Activated CD8-positive, alpha-beta memory T cell treated with anti-CD3 and anti-CD28 coated beads for 4 hours (primary cell): ENCODE results near the gene COIL.
"Not testable (repeated sequence)": the region's sequence is repeated elsewhere in the genome, so short reads cannot be mapped to it uniquely, and the experiment has no call there.

Experiments used
- DNase-seq, 2 donors: peaks; one replicate each; pipeline ENCODE4 v3.0.0-alpha.2; 2020; ENCODE audit warnings: low read depth in 2 of 2

COIL gene

GRCh38 chr17:56960596-56961538 is at the start of gene COIL:
Gene COIL, minus strand, starts transcription at chr17:56961050. Its CDS starts 31 bp downstream, at chr17:56961019.
- DNase-seq = peak; percentile 85 to 91

GRCh38 chr17:57010487-57010886 is 49.6 kb upstream of the COIL start:
- DNase-seq = no peak

GRCh38 chr17:57009737-57010445 is 49.0 kb upstream of the COIL start:
- DNase-seq = peak; percentile 6 to 21

GRCh38 chr17:57008958-57009357 is 48.1 kb upstream of the COIL start:
- DNase-seq = no peak

GRCh38 chr17:57006040-57006439 is 45.2 kb upstream of the COIL start:
- DNase-seq = no peak

GRCh38 chr17:57004944-57005579 is 44.2 kb upstream of the COIL start:
- no peak for DNase-seq

- no peak for DNase-seq
Measured at GRCh38 chr17:57002904-57003303, 42.1 kb upstream of the COIL start.

GRCh38 chr17:57001541-57001940 is 40.7 kb upstream of the COIL start:
- DNase-seq = no peak

GRCh38 chr17:56997313-56997712 is 36.5 kb upstream of the COIL start:
- DNase-seq = no peak

GRCh38 chr17:56995766-56996165 is 34.9 kb upstream of the COIL start:
- no peak for DNase-seq

GRCh38 chr17:56994009-56994792 is 33.4 kb upstream of the COIL start:
- DNase-seq = no peak

GRCh38 chr17:56992364-56992763 is 31.5 kb upstream of the COIL start:
- DNase-seq = no peak

- no peak for DNase-seq
Measured at GRCh38 chr17:56988901-56989572, 28.2 kb upstream of the COIL start.

- DNase-seq = no peak
Measured at GRCh38 chr17:56987283-56987834, 26.5 kb upstream of the COIL start.

GRCh38 chr17:56985371-56986162 is 24.7 kb upstream of the COIL start:
- DNase-seq = no peak

GRCh38 chr17:56983366-56983765 is 22.5 kb upstream of the COIL start:
- DNase-seq = no peak

- DNase-seq = no peak
Measured at GRCh38 chr17:56982312-56982711, 21.5 kb upstream of the COIL start.

GRCh38 chr17:56980526-56980925 is 19.7 kb upstream of the COIL start:
- DNase-seq = not testable (repeated sequence)

- no peak for DNase-seq
Measured at GRCh38 chr17:56979091-56979480, 18.2 kb upstream of the COIL start.
